CD14-positive monocyte (primary cell): ENCODE results near the gene LMTK2. TPM values are rescaled to one million over a fixed set of nuclear protein-coding genes. Genes with fewer than 3 reads are reported as not detected.

Experiments
- DNase-seq, 3 donors: peaks; one replicate each; pipeline ENCODE4 v3.0.0-alpha.2; 2011 to 2022
- H2AFZ ChIP-seq: 2 replicates; pipeline ENCODE4 v1.6.0; 2012; ENCODE audit warnings: mild to moderate bottlenecking, low read depth, low read length, inconsistent platforms; ENCODE audit not compliant: insufficient read depth, poor library complexity, severe bottlenecking
- H3K27ac ChIP-seq, 2 donors: 1 replicate in 1 of 2; 2 replicates in 1 of 2; pipeline ENCODE4 v1.5.1; 2012 to 2013; ENCODE audit warnings: low read length in 2 of 2, control low read depth in 1 of 2, inconsistent platforms in 1 of 2, low read depth in 1 of 2, mild to moderate bottlenecking in 1 of 2
- H3K27me3 ChIP-seq, 2 donors: one replicate each; pipeline versions ENCODE4 v1.6.0 to v1.6.1; 2011 to 2013; ENCODE audit warnings: low read length in 2 of 2; ENCODE audit not compliant: control insufficient read depth in 2 of 2, insufficient read depth in 2 of 2
- H3K36me3 ChIP-seq, 2 donors: replicated peaks in 1 of 2; 1 replicate in 1 of 2; 2 replicates in 1 of 2; pipeline versions ENCODE4 v1.5.1 to v1.6.1; 2012 to 2013; ENCODE audit warnings: low read length in 2 of 2, control low read depth in 1 of 2, inconsistent platforms in 1 of 2, mild to moderate bottlenecking in 1 of 2; ENCODE audit not compliant: insufficient read depth in 2 of 2, control insufficient read depth in 1 of 2
- H3K4me1 ChIP-seq, 2 donors: 1 replicate in 1 of 2; 2 replicates in 1 of 2; pipeline versions ENCODE4 v1.5.1 to v1.6.1; 2012 to 2013; ENCODE audit warnings: low read length in 2 of 2, control low read depth in 1 of 2, inconsistent platforms in 1 of 2, mild to moderate bottlenecking in 1 of 2, moderate library complexity in 1 of 2; ENCODE audit not compliant: insufficient read depth in 2 of 2, control insufficient read depth in 1 of 2
- H3K4me2 ChIP-seq: replicated peaks from 2 replicates; pipeline ENCODE3; 2012; ENCODE audit warnings: low read length, moderate library complexity, mild to moderate bottlenecking; ENCODE audit not compliant: poor library complexity, severe bottlenecking; ENCODE audit errors: extremely low read depth
- H3K4me3 ChIP-seq, 3 experiments: fragments of 200-600 bp in 1 of 3; sonication (generic) in 1 of 3; replicated peaks in 1 of 3; 1 replicate in 2 of 3; 2 replicates in 1 of 3; pipeline ENCODE4 v1.5.1; 2011 to 2013; ENCODE audit warnings: low read length in 3 of 3, mild to moderate bottlenecking in 3 of 3, control low read depth in 2 of 3, low read depth in 2 of 3, inconsistent platforms in 1 of 3, moderate library complexity in 1 of 3
- H3K79me2 ChIP-seq: 2 replicates; pipeline ENCODE4 v1.6.0; 2012; ENCODE audit warnings: mild to moderate bottlenecking, control low read depth, inconsistent platforms, low read length, moderate library complexity; ENCODE audit not compliant: insufficient read depth
- H3K9ac ChIP-seq: 2 replicates; pipeline ENCODE4 v1.6.0; 2017; ENCODE audit warnings: low read length, mild to moderate bottlenecking; ENCODE audit not compliant: insufficient read depth, poor library complexity, severe bottlenecking
- H3K9me3 ChIP-seq, 2 donors: replicated peaks in 1 of 2; 1 replicate in 1 of 2; 2 replicates in 1 of 2; pipeline versions ENCODE4 v1.5.1 to v1.6.1; 2012 to 2013; ENCODE audit warnings: low read length in 2 of 2, control low read depth in 1 of 2; ENCODE audit not compliant: control insufficient read depth in 1 of 2, insufficient read depth in 1 of 2
- H4K20me1 ChIP-seq: 2 replicates; pipeline ENCODE4 v1.6.0; 2012; ENCODE audit warnings: mild to moderate bottlenecking, low read length, control low read depth, moderate library complexity; ENCODE audit not compliant: insufficient read depth
- H3K27ac Mint-ChIP-seq, 7 donors: one replicate each; pipeline ENCODE4 v1.8.0; 2020; ENCODE audit warnings: mild to moderate bottlenecking in 7 of 7, mixed read lengths in 7 of 7, moderate library complexity in 6 of 7, inconsistent platforms in 2 of 7
- H3K27me3 Mint-ChIP-seq, 3 donors: one replicate each; pipeline ENCODE4 v1.8.0; 2021 to 2022; ENCODE audit warnings: low read depth in 3 of 3, mild to moderate bottlenecking in 3 of 3, mixed read lengths in 3 of 3, moderate library complexity in 3 of 3, inconsistent platforms in 1 of 3
- H3K36me3 Mint-ChIP-seq, 2 donors: one replicate each; pipeline ENCODE4 v1.8.0; 2020; ENCODE audit warnings: mixed read lengths in 2 of 2, inconsistent platforms in 1 of 2, mild to moderate bottlenecking in 1 of 2
- H3K4me1 Mint-ChIP-seq: one replicate; pipeline ENCODE4 v1.8.0; 2020; ENCODE audit warnings: mild to moderate bottlenecking, mixed read lengths
- H3K4me3 Mint-ChIP-seq, 2 donors: one replicate each; pipeline ENCODE4 v1.8.0; 2020; ENCODE audit warnings: mild to moderate bottlenecking in 2 of 2, mixed read lengths in 2 of 2, moderate library complexity in 1 of 2
- H3K9me3 Mint-ChIP-seq, 7 donors: one replicate each; pipeline ENCODE4 v1.8.0; 2020 to 2022; ENCODE audit warnings: mixed read lengths in 7 of 7, mild to moderate bottlenecking in 6 of 7, moderate library complexity in 6 of 7, inconsistent platforms in 2 of 7
- WGBS: methylation state at CpG from one replicate; pipeline ENCODE4 v1.1.5; 2013; ENCODE audit warnings: missing lambda C conversion rate; ENCODE audit not compliant: insufficient coverage; 5-methylcytosine and 5-hydroxymethylcytosine counted together
- intact Hi-C, 2 donors: fragments of 100-400 bp; cut with micrococcal nuclease; formaldehyde crosslinking; loops; one replicate each; pipeline versions ENCODE4 v1.15.0 to v1.15.1; 2023
- polyA plus RNA-seq, 3 donors: library from polyadenylated mRNA; depleted of rRNA in 1 of 3; unstranded in 2 of 3; stranded (reverse) in 1 of 3; fragments of 300-500 nt in 2 of 3; fragments of >200 nt in 1 of 3; fragmentation: Illumina TruSeq in 2 of 3; gene quantifications; 1 replicate in 2 of 3; 2 replicates in 1 of 3; pipeline ENCODE4 v1.2.3, GENCODE V29; 2012 to 2021
- TF ChIP-seq, protein P1 (sequence below): fragments of 200-600 bp; IDR thresholded peaks from one replicate; pipeline ENCODE4 v1.8.0; 2022; ENCODE audit warnings: antibody characterized with exemption, mild to moderate bottlenecking

LMTK2 gene
- polyA plus RNA-seq, 3 donors: 1.7 to 9.2 (median 1.8) TPM

DNA sequence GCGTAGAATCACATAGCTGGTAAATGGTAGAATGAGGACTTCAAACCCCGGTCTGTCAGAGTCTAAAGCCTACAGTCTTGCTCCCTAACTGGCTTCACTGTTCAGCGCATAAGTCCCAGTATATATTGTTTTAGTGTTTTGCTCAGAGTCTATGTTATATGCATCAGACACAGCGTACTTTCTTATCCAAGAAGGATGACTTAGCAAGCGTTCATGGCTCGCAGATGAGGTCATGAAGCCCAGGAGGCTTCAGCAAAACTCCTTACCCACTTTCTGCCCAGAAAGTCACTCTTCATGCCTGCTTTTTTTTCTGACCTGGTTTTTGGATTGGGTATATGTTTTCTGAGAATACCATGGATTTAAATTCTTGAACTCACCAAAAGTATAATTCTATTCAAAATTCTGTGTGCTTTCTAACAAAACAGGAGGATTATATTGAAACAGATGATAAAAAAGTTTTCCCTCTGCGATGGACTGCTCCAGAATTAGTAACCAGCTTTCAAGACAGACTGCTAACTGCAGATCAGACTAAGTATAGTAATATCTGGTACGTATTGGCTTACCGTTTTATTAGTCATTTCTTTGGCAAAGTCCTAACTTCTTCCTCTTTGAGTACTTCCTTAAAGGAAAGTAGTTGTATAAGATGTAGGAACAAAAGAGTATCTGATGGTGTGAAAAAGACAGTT is 79.9 kb downstream of the LMTK2 start:
- H3K27ac Mint-ChIP-seq: peak overlapping the region; percentile 15 to 73 (median 66)
- Histone ChIP-seq H3K9ac (no peak overlapping the region), H3K4me1 (peaks cover 18 to 30% of the 10 kb centered on the region in 2 donors), H3K27ac (peak overlapping the region in 1 of 2 donors; percentile 57), H4K20me1 (peaks cover 3% of the 10 kb centered on the region), H3K4me3 (peak overlapping the region in 1 of 3 experiments; percentile 39), H3K4me2 (peak overlapping the region; percentile 22), H3K36me3 (peaks cover 1 to 28% of the 10 kb centered on the region in 2 donors), H3K9me3 (peaks cover 9 to 14% of the 10 kb centered on the region in 2 donors), H3K27me3 (peaks cover 0 to 4% of the 10 kb centered on the region in 2 donors), H2AFZ (no peak overlapping the region), H3K79me2 (no peaks in the 10 kb centered on the region)
- intact Hi-C loops: no loop called here
- H3K9me3 Mint-ChIP-seq: peaks cover 6 to 19% (median 17%) of the 10 kb centered on the region in 7 donors
- 100% methylated on average over 1 of the region's 9 CpGs for WGBS
- peak overlapping the region in 1 of 2 donors; percentile 49 for H3K4me3 Mint-ChIP-seq
- H3K27me3 Mint-ChIP-seq: peaks cover 5 to 13% (median 8%) of the 10 kb centered on the region in 3 donors
- DNase-seq: peak; percentile 19 to 62 (median 47)
- TF ChIP-seq, protein P1, sequence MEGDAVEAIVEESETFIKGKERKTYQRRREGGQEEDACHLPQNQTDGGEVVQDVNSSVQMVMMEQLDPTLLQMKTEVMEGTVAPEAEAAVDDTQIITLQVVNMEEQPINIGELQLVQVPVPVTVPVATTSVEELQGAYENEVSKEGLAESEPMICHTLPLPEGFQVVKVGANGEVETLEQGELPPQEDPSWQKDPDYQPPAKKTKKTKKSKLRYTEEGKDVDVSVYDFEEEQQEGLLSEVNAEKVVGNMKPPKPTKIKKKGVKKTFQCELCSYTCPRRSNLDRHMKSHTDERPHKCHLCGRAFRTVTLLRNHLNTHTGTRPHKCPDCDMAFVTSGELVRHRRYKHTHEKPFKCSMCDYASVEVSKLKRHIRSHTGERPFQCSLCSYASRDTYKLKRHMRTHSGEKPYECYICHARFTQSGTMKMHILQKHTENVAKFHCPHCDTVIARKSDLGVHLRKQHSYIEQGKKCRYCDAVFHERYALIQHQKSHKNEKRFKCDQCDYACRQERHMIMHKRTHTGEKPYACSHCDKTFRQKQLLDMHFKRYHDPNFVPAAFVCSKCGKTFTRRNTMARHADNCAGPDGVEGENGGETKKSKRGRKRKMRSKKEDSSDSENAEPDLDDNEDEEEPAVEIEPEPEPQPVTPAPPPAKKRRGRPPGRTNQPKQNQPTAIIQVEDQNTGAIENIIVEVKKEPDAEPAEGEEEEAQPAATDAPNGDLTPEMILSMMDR: no peak
- H3K4me1 Mint-ChIP-seq: peaks cover 37% of the 10 kb centered on the region
- H3K36me3 Mint-ChIP-seq: peaks cover 46 to 48% of the 10 kb centered on the region in 2 donors

DNA sequence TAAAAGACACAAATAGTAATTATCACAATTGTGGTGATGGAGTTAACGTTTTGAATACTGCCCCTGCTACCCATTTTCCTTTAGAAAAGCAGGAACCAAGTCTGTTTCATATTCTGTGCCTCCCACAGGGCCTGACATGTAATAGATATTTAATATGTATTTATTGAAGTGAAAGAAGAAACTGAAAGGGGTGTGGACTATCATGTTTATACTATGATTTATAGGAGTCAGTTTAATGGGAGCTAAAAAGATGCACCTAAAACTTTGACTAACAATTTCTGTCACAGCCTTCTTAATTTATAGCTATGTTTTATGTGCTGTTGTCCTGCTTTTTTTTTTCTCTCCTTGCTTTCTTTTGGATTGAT is 80.5 kb downstream of the LMTK2 start:
- Mint-ChIP-seq H3K9me3 (peaks cover 6 to 19% (median 15%) of the 10 kb centered on the region in 7 donors), H3K27me3 (peaks cover 3 to 13% (median 8%) of the 10 kb centered on the region in 3 donors), H3K36me3 (peaks cover 46 to 50% of the 10 kb centered on the region in 2 donors), H3K4me1 (peaks cover 37% of the 10 kb centered on the region), H3K27ac (peak overlapping the region in 6 of 7 donors; percentile 15 to 73 (median 57)), H3K4me3 (peak overlapping the region in 1 of 2 donors; percentile 49)
- Histone ChIP-seq H3K4me1 (peaks cover 18 to 30% of the 10 kb centered on the region in 2 donors), H3K4me3 (peak overlapping the region in 1 of 3 experiments; percentile 39), H2AFZ (no peak overlapping the region), H3K27ac (peak overlapping the region in 1 of 2 donors; percentile 57), H3K4me2 (peak overlapping the region; percentile 22), H4K20me1 (peaks cover 3% of the 10 kb centered on the region), H3K36me3 (peaks cover 7 to 34% of the 10 kb centered on the region in 2 donors), H3K79me2 (no peaks in the 10 kb centered on the region), H3K27me3 (peaks cover 0 to 4% of the 10 kb centered on the region in 2 donors), H3K9me3 (peaks cover 9 to 14% of the 10 kb centered on the region in 2 donors), H3K9ac (no peak overlapping the region)
- intact Hi-C loops: no loop called here
- no CpG with 5 or more reads among the region's 1 CpG for WGBS
- no peak for DNase-seq
- TF ChIP-seq, protein P1: no peak
